ENCODE data around the gene ZNF423. TPM values are rescaled to one million over a fixed set of nuclear protein-coding genes. Genes with fewer than 3 reads are reported as not detected.
A peak's percentile ranks its signal among the peaks of the same experiment; 100 is the strongest.

The ZNF423 gene
- polyA plus RNA-seq, 1 donor from 2014 or later: 4.5 TPM

- H3K36me3 ChIP-seq (ENCODE audit: insufficient read depth, low read length): no peaks in the 10 kb centered on the region
- no peaks in the 10 kb centered on the region for H3F3A ChIP-seq (ENCODE audit: insufficient read depth, low read length, poor library complexity, severe bottlenecking)
- H3K9me2 ChIP-seq (ENCODE audit: insufficient read depth, low read length): no peaks in the 10 kb centered on the region
- H3K4me2 ChIP-seq (ENCODE audit: low read length): peak overlapping the region; percentile 79
- no peak overlapping the region for H3K27ac ChIP-seq (ENCODE audit: low read length)
- no peaks in the 10 kb centered on the region for H3K27me3 ChIP-seq (ENCODE audit: insufficient read depth, low read depth, low read length)
- peaks cover 3% of the 10 kb centered on the region for H3K79me2 ChIP-seq (replicated peaks; ENCODE audit: insufficient read depth, low read length)
- H4K20me1 ChIP-seq (ENCODE audit: insufficient read depth): no peaks in the 10 kb centered on the region
- H3K9ac ChIP-seq (ENCODE audit: low read length): no peak overlapping the region
- no peak overlapping the region for H2AFZ ChIP-seq (ENCODE audit: low read depth, low read length)
- H3K4me3 ChIP-seq (ENCODE audit: low read length): peak overlapping the region; percentile 53
- H3K9me3 ChIP-seq (ENCODE audit: low read length): no peaks in the 10 kb centered on the region
- TF ChIP-seq, protein P1, sequence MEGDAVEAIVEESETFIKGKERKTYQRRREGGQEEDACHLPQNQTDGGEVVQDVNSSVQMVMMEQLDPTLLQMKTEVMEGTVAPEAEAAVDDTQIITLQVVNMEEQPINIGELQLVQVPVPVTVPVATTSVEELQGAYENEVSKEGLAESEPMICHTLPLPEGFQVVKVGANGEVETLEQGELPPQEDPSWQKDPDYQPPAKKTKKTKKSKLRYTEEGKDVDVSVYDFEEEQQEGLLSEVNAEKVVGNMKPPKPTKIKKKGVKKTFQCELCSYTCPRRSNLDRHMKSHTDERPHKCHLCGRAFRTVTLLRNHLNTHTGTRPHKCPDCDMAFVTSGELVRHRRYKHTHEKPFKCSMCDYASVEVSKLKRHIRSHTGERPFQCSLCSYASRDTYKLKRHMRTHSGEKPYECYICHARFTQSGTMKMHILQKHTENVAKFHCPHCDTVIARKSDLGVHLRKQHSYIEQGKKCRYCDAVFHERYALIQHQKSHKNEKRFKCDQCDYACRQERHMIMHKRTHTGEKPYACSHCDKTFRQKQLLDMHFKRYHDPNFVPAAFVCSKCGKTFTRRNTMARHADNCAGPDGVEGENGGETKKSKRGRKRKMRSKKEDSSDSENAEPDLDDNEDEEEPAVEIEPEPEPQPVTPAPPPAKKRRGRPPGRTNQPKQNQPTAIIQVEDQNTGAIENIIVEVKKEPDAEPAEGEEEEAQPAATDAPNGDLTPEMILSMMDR (IDR thresholded peaks at IDR 0.05; ENCODE audit: poor library complexity, severe bottlenecking): no peak
- peak; percentile 85 for TF ChIP-seq EP300 (conservative IDR thresholded peaks at IDR 0.05; ENCODE audit: poor library complexity, severe bottlenecking)
- TF ChIP-seq POLR2AphosphoS5 (IDR thresholded peaks at IDR 0.05): peak; percentile 79
- peak; percentile 26 for TF ChIP-seq MXI1 (conservative IDR thresholded peaks at IDR 0.05; ENCODE audit: poor library complexity, severe bottlenecking)
Observed at GRCh38 chr16:49745311-49745747, 110.6 kb downstream of the ZNF423 start.

GRCh38 chr16:49744244-49745220 is 111.4 kb downstream of the ZNF423 start:
- H3K27ac ChIP-seq (ENCODE audit: low read length): no peak overlapping the region
- peak overlapping the region; percentile 79 for H3K4me2 ChIP-seq (ENCODE audit: low read length)
- H3F3A ChIP-seq (ENCODE audit: insufficient read depth, low read length, poor library complexity, severe bottlenecking): no peaks in the 10 kb centered on the region
- H3K9me2 ChIP-seq (ENCODE audit: insufficient read depth, low read length): no peaks in the 10 kb centered on the region
- H4K20me1 ChIP-seq (ENCODE audit: insufficient read depth): no peaks in the 10 kb centered on the region
- TF ChIP-seq SMC3 (conservative IDR thresholded peaks at IDR 0.05; ENCODE audit: poor library complexity) (no peak), RAD21 (conservative IDR thresholded peaks at IDR 0.05) (no peak), MXI1 (conservative IDR thresholded peaks at IDR 0.05; ENCODE audit: poor library complexity, severe bottlenecking) (no peak), EZH2 (IDR thresholded peaks at IDR 0.05; ENCODE audit: borderline replicate concordance, insufficient read depth, low read length, poor library complexity, severe bottlenecking) (no peak)
- TF ChIP-seq, protein P2, sequence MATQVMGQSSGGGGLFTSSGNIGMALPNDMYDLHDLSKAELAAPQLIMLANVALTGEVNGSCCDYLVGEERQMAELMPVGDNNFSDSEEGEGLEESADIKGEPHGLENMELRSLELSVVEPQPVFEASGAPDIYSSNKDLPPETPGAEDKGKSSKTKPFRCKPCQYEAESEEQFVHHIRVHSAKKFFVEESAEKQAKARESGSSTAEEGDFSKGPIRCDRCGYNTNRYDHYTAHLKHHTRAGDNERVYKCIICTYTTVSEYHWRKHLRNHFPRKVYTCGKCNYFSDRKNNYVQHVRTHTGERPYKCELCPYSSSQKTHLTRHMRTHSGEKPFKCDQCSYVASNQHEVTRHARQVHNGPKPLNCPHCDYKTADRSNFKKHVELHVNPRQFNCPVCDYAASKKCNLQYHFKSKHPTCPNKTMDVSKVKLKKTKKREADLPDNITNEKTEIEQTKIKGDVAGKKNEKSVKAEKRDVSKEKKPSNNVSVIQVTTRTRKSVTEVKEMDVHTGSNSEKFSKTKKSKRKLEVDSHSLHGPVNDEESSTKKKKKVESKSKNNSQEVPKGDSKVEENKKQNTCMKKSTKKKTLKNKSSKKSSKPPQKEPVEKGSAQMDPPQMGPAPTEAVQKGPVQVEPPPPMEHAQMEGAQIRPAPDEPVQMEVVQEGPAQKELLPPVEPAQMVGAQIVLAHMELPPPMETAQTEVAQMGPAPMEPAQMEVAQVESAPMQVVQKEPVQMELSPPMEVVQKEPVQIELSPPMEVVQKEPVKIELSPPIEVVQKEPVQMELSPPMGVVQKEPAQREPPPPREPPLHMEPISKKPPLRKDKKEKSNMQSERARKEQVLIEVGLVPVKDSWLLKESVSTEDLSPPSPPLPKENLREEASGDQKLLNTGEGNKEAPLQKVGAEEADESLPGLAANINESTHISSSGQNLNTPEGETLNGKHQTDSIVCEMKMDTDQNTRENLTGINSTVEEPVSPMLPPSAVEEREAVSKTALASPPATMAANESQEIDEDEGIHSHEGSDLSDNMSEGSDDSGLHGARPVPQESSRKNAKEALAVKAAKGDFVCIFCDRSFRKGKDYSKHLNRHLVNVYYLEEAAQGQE (IDR thresholded peaks at IDR 0.05; ENCODE audit: borderline replicate concordance): no peak
- H3K36me3 ChIP-seq (ENCODE audit: insufficient read depth, low read length): no peaks in the 10 kb centered on the region
- no peak overlapping the region for H2AFZ ChIP-seq (ENCODE audit: low read depth, low read length)
- H3K4me3 ChIP-seq (ENCODE audit: low read length): peak overlapping the region; percentile 53
- H3K27me3 ChIP-seq (ENCODE audit: insufficient read depth, low read depth, low read length): no peaks in the 10 kb centered on the region
- no peak overlapping the region for H3K9ac ChIP-seq (ENCODE audit: low read length)
- H3K79me2 ChIP-seq (replicated peaks; ENCODE audit: insufficient read depth, low read length): peaks cover 6% of the 10 kb centered on the region
- H3K9me3 ChIP-seq (ENCODE audit: low read length): no peaks in the 10 kb centered on the region
